Mesothelial cell of epicardium (in vitro differentiated cells): ENCODE measurements around the gene NTRK1. TPM values are rescaled to one million over a fixed set of nuclear protein-coding genes. Genes with fewer than 3 reads are reported as not detected.

Experiments used
- DNase-seq, 2 experiments: peaks; one replicate each; pipeline ENCODE4 v3.0.0; 2021; ENCODE audit warnings: low spot score in 2 of 2; ENCODE audit not compliant: unreplicated experiment in 2 of 2
- H3K27ac Mint-ChIP-seq: 2 replicates; pipeline ENCODE4 v1.8.0; 2021; ENCODE audit warnings: mixed read lengths
- H3K27me3 Mint-ChIP-seq: 2 replicates; pipeline ENCODE4 v1.8.0; 2021; ENCODE audit warnings: low read depth, mixed read lengths
- H3K36me3 Mint-ChIP-seq: 2 replicates; pipeline ENCODE4 v1.8.0; 2021; ENCODE audit warnings: mixed read lengths
- H3K4me1 Mint-ChIP-seq: 2 replicates; pipeline ENCODE4 v1.8.0; 2021; ENCODE audit warnings: mixed read lengths
- H3K4me3 Mint-ChIP-seq: 2 replicates; pipeline ENCODE4 v1.8.0; 2021; ENCODE audit warnings: mild to moderate bottlenecking, moderate library complexity, mixed read lengths
- H3K9me3 Mint-ChIP-seq: 2 replicates; pipeline ENCODE4 v1.8.0; 2021; ENCODE audit warnings: mixed read lengths
- total RNA-seq: library from RNA; stranded (reverse); gene quantifications from 3 replicates; pipeline ENCODE4 v1.2.1, GENCODE V29; 2021
- TF ChIP-seq, protein P1 (sequence below): fragments of 200-600 bp; sonication (generic); IDR thresholded peaks from one replicate; pipeline ENCODE4 v1.5.0; 2021; ENCODE audit warnings: antibody characterized with exemption; ENCODE audit not compliant: unreplicated experiment

Gene NTRK1
- total RNA-seq, 1 donor from 2014 or later: 1.2 TPM

GRCh38 chr1:156847591-156848460 is 12.8 kb upstream of the NTRK1 start:
- Mint-ChIP-seq H3K9me3 (no peaks in the 10 kb centered on the region), H3K27ac (no peak overlapping the region), H3K36me3 (no peaks in the 10 kb centered on the region), H3K4me1 (peaks cover 15% of the 10 kb centered on the region), H3K4me3 (no peak overlapping the region), H3K27me3 (peaks cover 90% of the 10 kb centered on the region)
- TF ChIP-seq, protein P1, sequence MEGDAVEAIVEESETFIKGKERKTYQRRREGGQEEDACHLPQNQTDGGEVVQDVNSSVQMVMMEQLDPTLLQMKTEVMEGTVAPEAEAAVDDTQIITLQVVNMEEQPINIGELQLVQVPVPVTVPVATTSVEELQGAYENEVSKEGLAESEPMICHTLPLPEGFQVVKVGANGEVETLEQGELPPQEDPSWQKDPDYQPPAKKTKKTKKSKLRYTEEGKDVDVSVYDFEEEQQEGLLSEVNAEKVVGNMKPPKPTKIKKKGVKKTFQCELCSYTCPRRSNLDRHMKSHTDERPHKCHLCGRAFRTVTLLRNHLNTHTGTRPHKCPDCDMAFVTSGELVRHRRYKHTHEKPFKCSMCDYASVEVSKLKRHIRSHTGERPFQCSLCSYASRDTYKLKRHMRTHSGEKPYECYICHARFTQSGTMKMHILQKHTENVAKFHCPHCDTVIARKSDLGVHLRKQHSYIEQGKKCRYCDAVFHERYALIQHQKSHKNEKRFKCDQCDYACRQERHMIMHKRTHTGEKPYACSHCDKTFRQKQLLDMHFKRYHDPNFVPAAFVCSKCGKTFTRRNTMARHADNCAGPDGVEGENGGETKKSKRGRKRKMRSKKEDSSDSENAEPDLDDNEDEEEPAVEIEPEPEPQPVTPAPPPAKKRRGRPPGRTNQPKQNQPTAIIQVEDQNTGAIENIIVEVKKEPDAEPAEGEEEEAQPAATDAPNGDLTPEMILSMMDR: no peak
- no peak for DNase-seq

GRCh38 chr1:156848461-156849150 is 12.1 kb upstream of the NTRK1 start:
- no peaks in the 10 kb centered on the region for H3K9me3 Mint-ChIP-seq
- no peaks in the 10 kb centered on the region for H3K36me3 Mint-ChIP-seq
- H3K4me3 Mint-ChIP-seq: peak overlapping the region; percentile 28
- peaks cover 15% of the 10 kb centered on the region for H3K4me1 Mint-ChIP-seq
- no peak overlapping the region for H3K27ac Mint-ChIP-seq
- H3K27me3 Mint-ChIP-seq: peaks cover 90% of the 10 kb centered on the region
- DNase-seq: no peak
- TF ChIP-seq, protein P1: no peak

- peaks cover 90% of the 10 kb centered on the region for H3K27me3 Mint-ChIP-seq
- H3K27ac Mint-ChIP-seq: no peak overlapping the region
- no peaks in the 10 kb centered on the region for H3K36me3 Mint-ChIP-seq
- no peaks in the 10 kb centered on the region for H3K9me3 Mint-ChIP-seq
- peak overlapping the region; percentile 28 for H3K4me3 Mint-ChIP-seq
- peaks cover 15% of the 10 kb centered on the region for H3K4me1 Mint-ChIP-seq
- TF ChIP-seq, protein P1: no peak
- DNase-seq: no peak
Measured at GRCh38 chr1:156849151-156849496, 11.5 kb upstream of the NTRK1 start.

DNA sequence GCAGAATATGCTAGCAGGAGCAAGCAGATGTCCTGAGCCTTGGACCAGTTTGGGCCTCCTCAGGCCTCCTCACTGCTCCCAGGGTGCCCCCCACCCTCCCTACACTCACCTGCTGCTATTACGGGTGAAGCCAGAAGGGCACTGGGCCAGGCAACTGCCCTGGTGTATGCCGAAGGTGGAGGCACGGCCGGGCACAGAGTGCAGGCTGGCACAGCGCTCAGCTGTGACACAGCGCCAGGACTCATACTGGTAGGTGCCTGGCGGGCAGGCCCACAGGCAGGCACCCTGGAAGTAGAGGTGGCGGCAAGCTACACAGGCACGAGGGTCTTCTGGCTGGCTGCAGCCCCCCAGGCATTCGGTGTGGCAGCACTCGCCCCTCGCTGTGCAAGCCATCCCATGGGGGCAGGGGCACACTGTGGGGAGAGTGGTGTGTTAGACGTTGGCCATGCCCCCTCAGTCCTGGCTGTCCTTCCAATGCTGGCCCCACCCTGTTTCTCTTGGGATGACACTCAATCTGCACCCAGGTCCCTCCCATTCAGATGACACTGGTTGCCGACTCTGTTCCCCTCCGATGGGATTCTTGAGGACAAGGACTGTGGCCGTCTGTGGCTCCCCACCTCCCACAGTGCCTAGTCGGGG is 8.8 kb upstream of the NTRK1 start:
- H3K27ac Mint-ChIP-seq: no peak overlapping the region
- peaks cover 11% of the 10 kb centered on the region for H3K4me1 Mint-ChIP-seq
- H3K9me3 Mint-ChIP-seq: no peaks in the 10 kb centered on the region
- no peak for DNase-seq
- no peaks in the 10 kb centered on the region for H3K36me3 Mint-ChIP-seq
- no peak overlapping the region for H3K4me3 Mint-ChIP-seq
- peaks cover 79% of the 10 kb centered on the region for H3K27me3 Mint-ChIP-seq
- TF ChIP-seq, protein P1: no peak

- no peaks in the 10 kb centered on the region for H3K36me3 Mint-ChIP-seq
- no peaks in the 10 kb centered on the region for H3K9me3 Mint-ChIP-seq
- H3K27me3 Mint-ChIP-seq: peaks cover 79% of the 10 kb centered on the region
- no peak for DNase-seq
- no peak overlapping the region for H3K27ac Mint-ChIP-seq
- no peak overlapping the region for H3K4me3 Mint-ChIP-seq
- TF ChIP-seq, protein P1: no peak
- H3K4me1 Mint-ChIP-seq: peaks cover 11% of the 10 kb centered on the region
Measured at GRCh38 chr1:156852418-156852874, 8.2 kb upstream of the NTRK1 start.
